Measurements from ENCODE around the gene ABHD14A.

- TF ChIP-seq ZNF274 (IDR thresholded peaks at IDR 0.05; ENCODE audit: low read depth, low read length), result no peak
- no peak for TF ChIP-seq YY1 (IDR thresholded peaks at IDR 0.05; ENCODE audit: insufficient read depth, insufficient read length)
- no peak for TF ChIP-seq SUZ12 (IDR thresholded peaks at IDR 0.05; ENCODE audit: extremely low read depth, insufficient read depth, insufficient read length)
Observed at GRCh38 chr3:51970606-51971300, 4.1 kb upstream of the ABHD14A start.

Measured in NT2/D1 (cell line).